HS-5 (cell line): ENCODE data around the gene IGLL5.
"Not testable (repeated sequence)": the region's sequence is repeated elsewhere in the genome, so short reads cannot be mapped to it uniquely, and the experiment has no call there.

Experiments used
- DNase-seq: peaks from one replicate; pipeline ENCODE4 v3.0.0-alpha.2; 2012; ENCODE audit warnings: low read depth

The IGLL5 gene

DNA sequence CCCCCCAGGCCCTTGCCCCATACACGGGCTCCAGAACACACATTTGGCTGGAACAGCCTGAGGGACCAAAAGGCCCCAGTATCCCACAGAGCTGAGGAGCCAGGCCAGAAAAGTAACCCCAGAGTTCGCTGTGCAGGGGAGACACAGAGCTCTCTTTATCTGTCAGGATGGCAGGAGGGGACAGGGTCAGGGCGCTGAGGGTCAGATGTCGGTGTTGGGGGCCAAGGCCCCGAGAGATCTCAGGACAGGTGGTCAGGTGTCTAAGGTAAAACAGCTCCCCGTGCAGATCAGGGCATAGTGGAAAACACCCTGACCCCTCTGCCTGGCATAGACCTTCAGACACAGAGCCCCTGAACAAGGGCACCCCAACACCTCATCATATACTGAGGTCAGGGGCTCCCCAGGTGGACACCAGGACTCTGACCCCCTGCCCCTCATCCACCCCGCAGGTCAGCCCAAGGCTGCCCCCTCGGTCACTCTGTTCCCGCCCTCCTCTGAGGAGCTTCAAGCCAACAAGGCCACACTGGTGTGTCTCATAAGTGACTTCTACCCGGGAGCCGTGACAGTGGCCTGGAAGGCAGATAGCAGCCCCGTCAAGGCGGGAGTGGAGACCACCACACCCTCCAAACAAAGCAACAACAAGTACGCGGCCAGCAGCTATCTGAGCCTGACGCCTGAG is 13.1 kb downstream of the IGLL5 start:
- not testable (repeated sequence) for DNase-seq

GRCh38 chr22:22901578-22902218 is 14.1 kb downstream of the IGLL5 start:
- DNase-seq, result no peak

GRCh38 chr22:22902247-22903001 is 14.8 kb downstream of the IGLL5 start:
- no peak for DNase-seq

DNA sequence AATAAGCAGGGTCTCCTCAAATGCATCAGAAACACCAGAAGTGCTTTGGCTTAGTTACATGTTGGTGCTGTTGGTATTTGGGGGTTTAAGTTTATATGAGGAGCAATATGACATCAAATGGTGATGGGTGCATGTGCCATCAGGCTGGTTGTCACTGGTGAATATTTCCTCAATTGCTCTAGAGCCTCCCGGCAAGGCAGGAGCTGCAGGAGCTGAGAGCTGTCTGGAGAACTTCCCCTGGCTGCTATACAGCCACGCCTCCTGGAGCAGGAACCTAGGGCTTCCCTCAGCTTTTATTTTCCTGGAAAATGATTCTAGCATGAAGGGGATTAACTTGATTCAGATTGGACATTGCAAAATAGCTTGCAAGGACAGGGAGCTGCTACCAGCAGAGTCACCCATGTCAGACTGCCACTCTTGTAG is 15.8 kb downstream of the IGLL5 start:
- no peak for DNase-seq

- not testable (repeated sequence) for DNase-seq
These were observed 16.2 kb downstream of the IGLL5 start for GRCh38 chr22:22903781-22904192.

- DNase-seq, result not testable (repeated sequence)
These were observed 17.1 kb downstream of the IGLL5 start for GRCh38 chr22:22904736-22905135.

DNA sequence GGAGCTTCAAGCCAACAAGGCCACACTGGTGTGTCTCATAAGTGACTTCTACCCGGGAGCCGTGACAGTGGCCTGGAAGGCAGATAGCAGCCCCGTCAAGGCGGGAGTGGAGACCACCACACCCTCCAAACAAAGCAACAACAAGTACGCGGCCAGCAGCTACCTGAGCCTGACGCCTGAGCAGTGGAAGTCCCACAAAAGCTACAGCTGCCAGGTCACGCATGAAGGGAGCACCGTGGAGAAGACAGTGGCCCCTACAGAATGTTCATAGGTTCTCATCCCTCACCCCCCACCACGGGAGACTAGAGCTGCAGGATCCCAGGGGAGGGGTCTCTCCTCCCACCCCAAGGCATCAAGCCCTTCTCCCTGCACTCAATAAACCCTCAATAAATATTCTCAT is 18.8 kb downstream of the IGLL5 start:
- DNase-seq, result not testable (repeated sequence)

DNA sequence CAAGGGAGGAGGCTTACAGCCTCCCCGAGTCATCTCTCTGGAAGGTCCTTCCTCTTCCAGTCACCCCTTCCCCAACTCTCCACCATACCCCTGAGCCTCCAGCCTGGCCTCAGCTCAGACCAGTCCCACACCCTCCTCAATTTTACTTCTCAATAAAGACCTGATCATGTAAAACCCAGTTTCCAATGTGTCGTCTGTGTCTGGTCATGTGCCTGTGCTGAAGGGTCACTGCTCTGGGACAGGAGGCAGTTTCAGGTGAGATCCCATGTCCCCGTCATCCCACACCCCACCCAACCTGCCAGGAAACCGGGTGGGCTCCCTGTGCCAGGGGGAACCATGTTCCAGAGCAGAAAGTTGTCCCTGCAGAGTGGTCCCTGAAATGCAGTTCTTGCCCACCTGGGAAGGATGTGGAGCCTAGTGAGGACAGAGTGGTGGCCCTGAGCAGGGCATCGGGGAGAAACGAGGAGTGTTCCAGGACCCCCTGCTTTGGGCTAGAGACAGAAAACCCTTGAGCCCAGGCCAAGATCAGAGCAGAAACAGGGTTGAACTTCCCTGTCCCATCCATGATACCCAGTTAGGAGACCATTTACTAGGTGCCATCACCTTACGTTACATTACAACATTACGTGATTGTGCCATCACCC is 19.4 kb downstream of the IGLL5 start:
- DNase-seq, result no peak

GRCh38 chr22:22907551-22908494 is 20.2 kb downstream of the IGLL5 start:
- DNase-seq, result no peak

GRCh38 chr22:22908495-22908861 is 20.9 kb downstream of the IGLL5 start:
- DNase-seq, result no peak

- DNase-seq, result no peak
These were observed 21.5 kb downstream of the IGLL5 start for GRCh38 chr22:22908941-22909604.

- DNase-seq, result no peak
These were observed 22.1 kb downstream of the IGLL5 start for GRCh38 chr22:22909605-22910271.

- DNase-seq, result no peak
These were observed 22.9 kb downstream of the IGLL5 start for GRCh38 chr22:22910272-22911240.

- no peak for DNase-seq
These were observed 23.9 kb downstream of the IGLL5 start for GRCh38 chr22:22911327-22912134.

GRCh38 chr22:22912135-22912987 is 24.7 kb downstream of the IGLL5 start:
- no peak for DNase-seq

DNA sequence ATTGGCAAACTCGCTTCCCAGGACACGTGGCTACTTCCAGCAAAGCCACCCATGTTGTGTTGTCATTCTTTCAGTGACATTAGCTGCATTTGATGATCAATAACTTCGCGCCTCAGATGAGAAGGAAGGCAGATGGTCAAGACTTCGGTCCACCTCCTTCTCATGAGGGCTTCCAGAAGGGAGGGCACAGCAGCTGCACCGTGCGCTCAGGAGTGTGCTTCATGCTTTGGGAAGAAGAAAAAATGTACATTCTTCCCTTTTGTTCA is 25.3 kb downstream of the IGLL5 start:
- DNase-seq, result no peak

GRCh38 chr22:22913989-22914388 is 26.4 kb downstream of the IGLL5 start:
- no peak for DNase-seq
